EH (cell line): Measurements from ENCODE around the gene TSPOAP1.
A peak's percentile ranks its signal among the peaks of the same experiment; 100 is the strongest.

Source experiments
- DNase-seq: peaks from one replicate; pipeline ENCODE4 v3.0.0-alpha.2; 2015; ENCODE audit warnings: low read depth

The TSPOAP1 gene

GRCh38 chr17:58277802-58278595 lies 50.6 kb downstream of the TSPOAP1 start:
- no peak for DNase-seq

GRCh38 chr17:58277107-58277801 lies 51.3 kb downstream of the TSPOAP1 start:
- peak; percentile 4 for DNase-seq

- DNase-seq = no peak
Measured at GRCh38 chr17:58276423-58276822, 52.2 kb downstream of the TSPOAP1 start.

GRCh38 chr17:58275417-58275816 lies 53.2 kb downstream of the TSPOAP1 start:
- DNase-seq = no peak

GRCh38 chr17:58273453-58274104 lies 55.0 kb downstream of the TSPOAP1 start:
- no peak for DNase-seq

GRCh38 chr17:58272367-58273280 lies 56.0 kb downstream of the TSPOAP1 start:
- no peak for DNase-seq

GRCh38 chr17:58271216-58271931 lies 57.2 kb downstream of the TSPOAP1 start:
- no peak for DNase-seq

GRCh38 chr17:58270476-58271215 lies 57.9 kb downstream of the TSPOAP1 start:
- DNase-seq = no peak

- no peak for DNase-seq
Measured at GRCh38 chr17:58269557-58270291, 58.9 kb downstream of the TSPOAP1 start.

- DNase-seq = no peak
Measured at GRCh38 chr17:58268774-58269556, 59.6 kb downstream of the TSPOAP1 start.

GRCh38 chr17:58268326-58268725 lies 60.3 kb downstream of the TSPOAP1 start:
- DNase-seq = no peak

- DNase-seq = no peak
Measured at GRCh38 chr17:58267347-58268324, 61.0 kb downstream of the TSPOAP1 start.

- no peak for DNase-seq
Measured at GRCh38 chr17:58265902-58266875, 62.4 kb downstream of the TSPOAP1 start.

GRCh38 chr17:58265271-58265670 lies 63.3 kb downstream of the TSPOAP1 start:
- no peak for DNase-seq

- DNase-seq = no peak
Measured at GRCh38 chr17:58264407-58265103, 64.0 kb downstream of the TSPOAP1 start.

GRCh38 chr17:58263773-58264172 lies 64.8 kb downstream of the TSPOAP1 start:
- DNase-seq = no peak
